ENCODE measurements around the gene ABCA8.

The ABCA8 gene

GRCh38 chr17:68867759-68868516 lies 87.3 kb downstream of the ABCA8 start:
- no peak for DNase-seq (ENCODE audit: low spot score)

GRCh38 chr17:68865584-68865983 lies 89.6 kb downstream of the ABCA8 start:
- DNase-seq (ENCODE audit: low spot score) = no peak

- DNase-seq (ENCODE audit: low spot score) = no peak
Measured at GRCh38 chr17:68863091-68863652, 92.0 kb downstream of the ABCA8 start.

GRCh38 chr17:68861602-68862001 lies 93.6 kb downstream of the ABCA8 start:
- no peak for DNase-seq (ENCODE audit: low spot score)

- no peak for DNase-seq (ENCODE audit: low spot score)
Measured at GRCh38 chr17:68860941-68861340, 94.3 kb downstream of the ABCA8 start.

- DNase-seq (ENCODE audit: low spot score) = no peak
Measured at GRCh38 chr17:68854452-68854851, 100.7 kb downstream of the ABCA8 start.

- DNase-seq (ENCODE audit: low spot score) = no peak
Measured at GRCh38 chr17:68853439-68853838, 101.8 kb downstream of the ABCA8 start.

- no peak for DNase-seq (ENCODE audit: low spot score)
Measured at GRCh38 chr17:68853036-68853435, 102.2 kb downstream of the ABCA8 start.

- DNase-seq (ENCODE audit: low spot score) = no peak
Measured at GRCh38 chr17:68851890-68852289, 103.3 kb downstream of the ABCA8 start.

- no peak for DNase-seq (ENCODE audit: low spot score)
Measured at GRCh38 chr17:68850749-68851510, 104.3 kb downstream of the ABCA8 start.

- DNase-seq (ENCODE audit: low spot score) = no peak
Measured at GRCh38 chr17:68849673-68850610, 105.2 kb downstream of the ABCA8 start.

GRCh38 chr17:68847711-68848110 lies 107.5 kb downstream of the ABCA8 start:
- DNase-seq (ENCODE audit: low spot score) = no peak

GRCh38 chr17:68843522-68843921 lies 111.7 kb downstream of the ABCA8 start:
- no peak for DNase-seq (ENCODE audit: low spot score)

GRCh38 chr17:68840073-68840472 lies 115.1 kb downstream of the ABCA8 start:
- DNase-seq (ENCODE audit: low spot score) = no peak

- no peak for DNase-seq (ENCODE audit: low spot score)
Measured at GRCh38 chr17:68835071-68835470, 120.1 kb downstream of the ABCA8 start.

GRCh38 chr17:68834328-68834836 lies 120.8 kb downstream of the ABCA8 start:
- no peak for DNase-seq (ENCODE audit: low spot score)

GRCh38 chr17:68832109-68832802 lies 122.9 kb downstream of the ABCA8 start:
- no peak for DNase-seq (ENCODE audit: low spot score)

GRCh38 chr17:68831170-68831569 lies 124.0 kb downstream of the ABCA8 start:
- DNase-seq (ENCODE audit: low spot score) = no peak

GRCh38 chr17:68830313-68830712 lies 124.9 kb downstream of the ABCA8 start:
- no peak for DNase-seq (ENCODE audit: low spot score)

GRCh38 chr17:68829211-68829610 lies 126.0 kb downstream of the ABCA8 start:
- DNase-seq (ENCODE audit: low spot score) = no peak

GRCh38 chr17:68824707-68825106 lies 130.5 kb downstream of the ABCA8 start:
- no peak for DNase-seq (ENCODE audit: low spot score)

Measured in D341Med (cell line).